Endothelial cell of umbilical vein (primary cell): ENCODE data around the gene TMEM169. TPM values are rescaled to one million over a fixed set of nuclear protein-coding genes. Genes with fewer than 3 reads are reported as not detected.

Experiments used
- BruUV-seq: library from RNA; stranded (reverse); fragments of 400-500 nt; replicated peaks from 2 replicates; lab custom pipeline; 2021; lab: Mats Ljungman, UMichigan
- CTCF ChIA-PET: fragments of 300-600, 350-600 bp; sonication (Branson Sonifier 250); formaldehyde crosslinking; loops from one replicate; lab custom pipeline; 2021; ENCODE audit warnings: antibody characterized with exemption, inconsistent platforms; lab: Charles Lee
- POLR2A ChIA-PET: fragments of 300-600, 350-600 bp; sonication (Branson Sonifier 250); formaldehyde crosslinking; loops from one replicate; lab custom pipeline; 2021; ENCODE audit warnings: antibody characterized with exemption, inconsistent platforms; lab: Charles Lee
- DNase-seq: peaks from one replicate; pipeline ENCODE4 v3.0.0-alpha.2; 2011; ENCODE audit warnings: low read depth, low spot score
- FAIRE-seq: peaks from 2 replicates; lab custom pipeline; 2011; peaks lifted over from hg19 to GRCh38; lab: Jason Lieb, UNC
- H2AFZ ChIP-seq: 2 replicates; pipeline ENCODE4 v1.6.0; 2012; ENCODE audit warnings: low read depth, low read length, control low read depth, inconsistent platforms
- H3K27ac ChIP-seq: 2 replicates; pipeline ENCODE4 v1.5.1; 2011; ENCODE audit warnings: low read depth, mild to moderate bottlenecking, control low read depth, low read length, moderate library complexity; ENCODE audit not compliant: insufficient read depth
- H3K27me3 ChIP-seq, 2 experiments: 2 replicates each; pipeline versions ENCODE4 v1.6.0 to v1.6.1; 2011; ENCODE audit warnings: low read length in 2 of 2, mixed read lengths in 1 of 2; ENCODE audit not compliant: control insufficient read depth in 2 of 2, insufficient read depth in 2 of 2
- H3K36me3 ChIP-seq, 2 experiments: 2 replicates in 1 of 2; 3 replicates in 1 of 2; pipeline ENCODE4 v1.5.1; 2011; ENCODE audit warnings: low read length in 2 of 2, mild to moderate bottlenecking in 1 of 2, moderate library complexity in 1 of 2; ENCODE audit not compliant: control insufficient read depth in 2 of 2, insufficient read depth in 2 of 2; ENCODE audit errors: extremely low read depth in 1 of 2
- H3K4me1 ChIP-seq: 3 replicates; pipeline ENCODE4 v1.5.1; 2011; ENCODE audit warnings: mild to moderate bottlenecking, low read length; ENCODE audit not compliant: control insufficient read depth, insufficient read depth; ENCODE audit errors: extremely low read depth
- H3K4me2 ChIP-seq: 2 replicates; pipeline ENCODE4 v1.6.1; 2011; ENCODE audit warnings: low read length, control low read depth, mixed read lengths; ENCODE audit not compliant: insufficient read depth
- H3K4me3 ChIP-seq, 3 experiments: fragments of 200-600 bp in 1 of 3; sonication (generic), shearing (Covaris generic) in 1 of 3; replicated peaks in 1 of 3; 2 replicates each; pipeline ENCODE4 v1.5.1; 2011 to 2016; ENCODE audit warnings: control low read depth in 3 of 3, low read length in 3 of 3, mild to moderate bottlenecking in 2 of 3, inconsistent platforms in 1 of 3, low read depth in 1 of 3, moderate library complexity in 1 of 3; ENCODE audit not compliant: insufficient read depth in 1 of 3
- H3K79me2 ChIP-seq: 2 replicates; pipeline ENCODE4 v1.6.0; 2012; ENCODE audit warnings: low read length, inconsistent platforms; ENCODE audit not compliant: control insufficient read depth, insufficient read depth
- H3K9ac ChIP-seq: replicated peaks from 2 replicates; pipeline ENCODE3; 2011; ENCODE audit warnings: low read length, control low read depth; ENCODE audit not compliant: insufficient read depth; ENCODE audit errors: extremely low read depth
- H3K9me1 ChIP-seq: replicated peaks from 3 replicates; pipeline ENCODE4 v1.6.0; 2011; ENCODE audit warnings: mild to moderate bottlenecking, low read length; ENCODE audit not compliant: control insufficient read depth, insufficient read depth; ENCODE audit errors: extremely low read depth
- H3K9me3 ChIP-seq: replicated peaks from 2 replicates; pipeline ENCODE4 v1.5.1; 2012; ENCODE audit warnings: low read length, inconsistent platforms; ENCODE audit not compliant: control insufficient read depth, insufficient read depth
- H4K20me1 ChIP-seq: replicated peaks from 2 replicates; pipeline ENCODE3; 2011; ENCODE audit warnings: mild to moderate bottlenecking, low read length; ENCODE audit not compliant: control insufficient read depth, insufficient read depth; ENCODE audit errors: extremely low read depth
- CTCF ChIP-seq, 2 donors: IDR thresholded peaks; 1 replicate in 1 of 2; 2 replicates in 1 of 2; pipeline ENCODE4 v1.5.1; 2011; ENCODE audit warnings: low read length in 2 of 2, mild to moderate bottlenecking in 2 of 2, moderate library complexity in 2 of 2, control low read depth in 1 of 2, inconsistent platforms in 1 of 2, low read depth in 1 of 2; ENCODE audit not compliant: insufficient read depth in 1 of 2; ENCODE audit errors: extremely low read depth in 1 of 2
- EZH2 ChIP-seq: IDR thresholded peaks from 2 replicates; pipeline ENCODE4 v1.6.1; 2012; ENCODE audit warnings: borderline replicate concordance, low read depth, mild to moderate bottlenecking, moderate library complexity, low read length, inconsistent platforms; ENCODE audit not compliant: severe bottlenecking
- GATA2 ChIP-seq: IDR thresholded peaks from 2 replicates; pipeline ENCODE4 v1.7.0; 2011; ENCODE audit warnings: low read depth, mild to moderate bottlenecking, moderate library complexity, mixed read lengths, low read length; ENCODE audit not compliant: insufficient read length, insufficient read depth
- MAX ChIP-seq: IDR thresholded peaks from 2 replicates; pipeline ENCODE4 v1.6.1; 2011; ENCODE audit not compliant: insufficient read depth, insufficient read length
- MYC ChIP-seq: IDR thresholded peaks from one replicate; pipeline ENCODE4 v1.6.1; 2011; ENCODE audit warnings: mild to moderate bottlenecking, low read depth, low read length
- POLR2A ChIP-seq: IDR thresholded peaks from 2 replicates; pipeline ENCODE4 v1.6.1; 2012; ENCODE audit warnings: low read depth, mild to moderate bottlenecking, control low read depth, low read length
- dilution Hi-C: fragments of 300-500 bp; cut with MboI; formaldehyde crosslinking; loops from one replicate; pipeline ENCODE4 v1.15.0; 2019; ENCODE audit warnings: low sequenced_read_pairs; ENCODE audit not compliant: extremely low pct_ligation_motif_present
- intact Hi-C: fragments of 100-400 bp; cut with micrococcal nuclease; formaldehyde crosslinking; loops from one replicate; pipeline ENCODE4 v1.10.0; 2022
- polyA plus RNA-seq, 4 experiments: library from polyadenylated mRNA; depleted of rRNA in 3 of 4; stranded (reverse) in 3 of 4; unstranded in 1 of 4; fragments of >200 nt; gene quantifications; 2 replicates each; pipeline versions ENCODE4 v1.2.1 to v1.2.3, GENCODE V29; 2011 to 2012; ENCODE audit warnings: missing spikeins in 1 of 4
- total RNA-seq: library from RNA; stranded (reverse); gene quantifications from 2 replicates; pipeline ENCODE4 v1.2.3, GENCODE V29; 2021

The TMEM169 gene
- total and polyA plus RNA-seq, 2 donors (not counting 3 experiments of a cell fraction or from before 2014, with no cell fraction given): 0.20 TPM; not detected in 1

GRCh38 chr2:216043949-216044348 is 37.8 kb upstream of the TMEM169 start:
- Histone ChIP-seq H2AFZ (no peak overlapping the region), H3K79me2 (no peaks in the 10 kb centered on the region), H3K4me1 (no peaks in the 10 kb centered on the region), H3K4me3 (no peak overlapping the region), H3K9ac (no peak overlapping the region), H3K9me3 (no peaks in the 10 kb centered on the region), H3K27me3 (no peaks in the 10 kb centered on the region), H3K4me2 (no peak overlapping the region), H3K27ac (no peak overlapping the region), H3K9me1 (no peaks in the 10 kb centered on the region), H4K20me1 (no peaks in the 10 kb centered on the region), H3K36me3 (no peaks in the 10 kb centered on the region)
- FAIRE-seq: no peak
- TF ChIP-seq GATA2 (no peak), POLR2A (no peak), MYC (no peak)
- intact Hi-C loops: no loop called here
- no TSS peak for BruUV-seq
- dilution Hi-C loops: no loop called here
- DNase-seq: no peak
- ChIA-PET CTCF (interaction anchor here (2.8 to 3.5 kb wide), 2 partner anchors 10 to 20 kb away, joined by 13 to 19 read pairs; no protein-coding TSS in a partner anchor), POLR2A (no interaction called here)

GRCh38 chr2:216044883-216045486 is 36.7 kb upstream of the TMEM169 start:
- no peaks in the 10 kb centered on the region for H3K9me3 ChIP-seq
- no TSS peak for BruUV-seq
- no peaks in the 10 kb centered on the region for H4K20me1 ChIP-seq
- no peak for TF ChIP-seq CTCF (IDR thresholded peaks at IDR 0.05; ENCODE audit: extremely low read depth in 1 of 2, insufficient read depth in 1 of 2, low read depth in 1 of 2, low read length in 2 of 2)
- no peak for TF ChIP-seq GATA2
- TF ChIP-seq MYC: no peak
- TF ChIP-seq MAX: no peak
- no peak for TF ChIP-seq POLR2A
- no peak for TF ChIP-seq EZH2
- H3K36me3 ChIP-seq: no peaks in the 10 kb centered on the region
- no peak overlapping the region for H3K9ac ChIP-seq
- ChIA-PET POLR2A (no interaction called here), CTCF (interaction anchor here (1.3 to 3.5 kb wide), 6 partner anchors 11 to 95 kb away, joined by 3 to 19 read pairs (median 6); no protein-coding TSS in a partner anchor)
- intact Hi-C loops: no loop called here
- H3K27me3 ChIP-seq: no peaks in the 10 kb centered on the region
- H2AFZ ChIP-seq: no peak overlapping the region
- H3K4me1 ChIP-seq: no peaks in the 10 kb centered on the region
- H3K4me2 ChIP-seq: no peak overlapping the region
- H3K9me1 ChIP-seq: no peaks in the 10 kb centered on the region
- H3K4me3 ChIP-seq: no peak overlapping the region
- DNase-seq (no peak), FAIRE-seq (no peak)
- H3K79me2 ChIP-seq: no peaks in the 10 kb centered on the region
- no peak overlapping the region for H3K27ac ChIP-seq
- dilution Hi-C loops: no loop called here
